GM21576 (cell line): ENCODE measurements around the gene THAP2.
"Not testable (repeated sequence)": the region's sequence is repeated elsewhere in the genome, so short reads cannot be mapped to it uniquely, and the experiment has no call there.

Source experiments
- ATAC-seq: cut with Tn5 transposase; IDR thresholded peaks from one replicate; pipeline ENCODE4 v1.9.1; 2021; ENCODE audit warnings: mild to moderate bottlenecking, moderate library complexity; ENCODE audit not compliant: unreplicated experiment

The THAP2 gene

GRCh38 chr12:71702181-71702580 is 38.1 kb downstream of the THAP2 start:
- ATAC-seq: not testable (repeated sequence)

GRCh38 chr12:71702590-71702989 is 38.5 kb downstream of the THAP2 start:
- ATAC-seq: no peak

- ATAC-seq: no peak
These were observed 39.1 kb downstream of the THAP2 start for GRCh38 chr12:71703206-71703605.

- ATAC-seq: no peak
These were observed 40.8 kb downstream of the THAP2 start for GRCh38 chr12:71704920-71705319.

GRCh38 chr12:71708658-71709057 is 44.6 kb downstream of the THAP2 start:
- no peak for ATAC-seq

- ATAC-seq: no peak
These were observed 46.4 kb downstream of the THAP2 start for GRCh38 chr12:71710276-71711125.

- ATAC-seq: no peak
These were observed 54.5 kb downstream of the THAP2 start for GRCh38 chr12:71718611-71719010.

- ATAC-seq: no peak
These were observed 55.7 kb downstream of the THAP2 start for GRCh38 chr12:71719647-71720370.

GRCh38 chr12:71721783-71722505 is 57.8 kb downstream of the THAP2 start:
- no peak for ATAC-seq

- ATAC-seq: no peak
These were observed 60.9 kb downstream of the THAP2 start for GRCh38 chr12:71725011-71725410.

- ATAC-seq: no peak
These were observed 62.4 kb downstream of the THAP2 start for GRCh38 chr12:71726548-71726947.

- no peak for ATAC-seq
These were observed 63.9 kb downstream of the THAP2 start for GRCh38 chr12:71727958-71728357.
